Epithelial cell of proximal tubule (primary cell): ENCODE data around the gene GSTK1. TPM values are rescaled to one million over a fixed set of nuclear protein-coding genes. Genes with fewer than 3 reads are reported as not detected.
"Not testable (repeated sequence)": the region's sequence is repeated elsewhere in the genome, so short reads cannot be mapped to it uniquely, and the experiment has no call there.

Source experiments
- DNase-seq: peaks from one replicate; pipeline ENCODE4 v3.0.0-alpha.2; 2011; ENCODE audit warnings: low read depth
- H3K4me3 ChIP-seq: 2 replicates; pipeline ENCODE4 v1.5.1; 2011; ENCODE audit warnings: low read depth, mild to moderate bottlenecking, low read length
- CTCF ChIP-seq: conservative IDR thresholded peaks from 2 replicates; pipeline ENCODE4 v1.5.1; 2012; ENCODE audit warnings: low read depth, mild to moderate bottlenecking, low read length
- total RNA-seq: library from RNA; depleted of rRNA; stranded (reverse); fragments of >200 nt; gene quantifications from 2 replicates; pipeline ENCODE4 v1.2.3, GENCODE V29; 2015

Gene GSTK1
- 95.1 and 141 TPM in 2 replicates for total RNA-seq

DNA sequence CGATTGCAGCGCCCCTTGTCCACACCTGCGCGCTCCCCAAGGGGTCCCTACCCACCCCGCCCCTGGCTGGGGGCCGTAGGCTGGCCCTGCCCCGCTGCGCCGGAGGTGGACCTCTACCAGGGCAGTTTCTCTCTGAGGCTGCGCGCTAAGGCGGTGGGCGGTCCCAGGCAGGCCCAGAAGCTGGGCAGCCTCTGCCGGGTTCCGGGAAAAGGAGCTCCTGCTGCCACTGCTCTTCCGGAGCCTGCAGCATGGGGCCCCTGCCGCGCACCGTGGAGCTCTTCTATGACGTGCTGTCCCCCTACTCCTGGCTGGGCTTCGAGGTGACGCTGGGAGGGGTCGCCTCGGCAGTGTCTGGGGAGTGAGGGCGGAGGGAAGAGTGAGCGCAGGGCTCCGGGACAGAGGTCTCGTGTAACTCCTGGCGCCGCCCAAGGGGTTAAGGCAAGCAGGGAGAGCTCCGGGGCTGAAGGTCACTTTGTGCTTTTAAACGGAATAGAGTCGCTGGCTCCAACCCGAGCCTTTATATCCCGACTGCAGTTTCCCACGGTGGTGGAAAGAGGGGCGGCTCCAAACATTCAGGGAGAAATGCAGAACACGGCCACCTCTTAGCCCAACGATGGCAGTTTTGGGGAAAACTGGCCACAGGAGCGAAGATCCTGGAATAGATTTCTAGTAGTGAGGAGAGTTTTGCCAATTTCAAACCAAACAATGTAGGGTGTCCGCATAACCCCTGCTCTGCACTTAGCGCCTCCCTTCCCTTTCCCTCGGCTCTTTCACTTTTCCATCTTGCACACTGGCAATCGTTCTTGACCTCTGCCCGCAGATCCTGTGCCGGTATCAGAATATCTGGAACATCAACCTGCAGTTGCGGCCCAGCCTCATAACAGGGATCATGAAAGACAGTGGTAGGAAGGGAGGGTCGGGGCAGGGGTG, at the start of gene GSTK1:
TSS of gene GSTK1 (plus strand) at position 176 of the 930 bp plus-strand sequence. CDS start at position 249, 73 bp downstream.
- peak within 1 kb of the TSS; percentile 63 for H3K4me3 ChIP-seq
- no peak for DNase-seq
- no peak for TF ChIP-seq CTCF

DNA sequence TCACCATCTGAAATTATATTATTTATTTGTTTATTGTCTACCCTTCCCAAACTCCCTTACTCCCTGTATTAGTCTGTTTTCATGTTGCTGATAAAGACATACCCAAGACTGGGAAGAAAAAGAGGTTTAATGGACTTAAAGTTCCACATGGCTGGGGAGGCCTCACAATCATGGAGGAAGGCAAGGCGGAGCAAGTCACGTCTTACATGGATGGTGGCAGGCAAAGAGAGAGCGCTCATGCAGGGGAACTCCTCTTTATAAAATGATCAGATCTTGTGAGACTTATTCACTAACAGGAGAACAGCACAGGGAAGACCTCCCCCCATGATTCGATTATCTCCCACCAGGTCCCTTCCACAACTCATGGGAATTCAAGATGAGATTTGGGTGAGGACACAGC, 49.8 kb upstream of the GSTK1 start:
- H3K4me3 ChIP-seq, DNase-seq: not testable (repeated sequence)

DNA sequence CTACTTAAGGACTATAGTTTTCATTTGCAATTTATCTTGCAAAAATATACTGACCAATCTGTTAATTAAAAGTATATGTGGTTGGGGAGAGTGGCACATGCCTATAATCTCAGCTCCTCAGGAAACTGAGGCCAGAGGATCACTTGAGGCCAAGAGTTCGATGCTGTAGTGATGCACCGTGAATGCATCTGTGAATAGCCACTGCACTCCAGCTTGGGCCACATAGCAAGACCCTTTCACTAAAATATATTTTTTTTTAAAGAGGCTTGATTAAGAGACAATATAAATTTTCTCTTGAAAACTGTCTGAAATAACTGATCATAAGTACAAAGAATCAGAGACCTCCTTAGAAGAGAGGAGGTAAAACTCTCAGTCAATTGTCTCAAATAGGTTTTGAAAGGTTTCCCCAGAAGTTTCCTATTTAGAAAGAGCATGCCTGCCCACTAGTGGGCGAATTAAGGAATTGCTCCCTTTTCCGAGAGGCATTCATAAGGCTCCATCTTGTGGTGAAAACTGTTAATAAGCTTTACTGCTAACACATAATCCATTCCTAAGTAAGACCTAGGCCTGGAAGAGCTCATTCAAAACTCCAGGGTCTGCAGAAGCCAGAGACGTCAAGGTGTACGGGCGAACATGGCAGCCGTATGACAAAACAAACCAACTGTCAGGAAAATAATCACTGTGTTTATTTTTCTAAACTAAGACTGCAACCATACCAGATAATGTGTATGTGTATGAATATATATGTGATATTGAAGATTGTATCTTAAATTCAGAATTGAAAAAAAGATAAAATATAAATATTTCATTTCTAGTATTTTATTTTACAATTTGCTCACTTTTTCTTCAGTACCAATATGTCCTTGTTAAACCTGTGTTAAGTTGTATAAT, 48.2 kb upstream of the GSTK1 start:
- peak; percentile 56 for DNase-seq
- no peak overlapping the region for H3K4me3 ChIP-seq
- peak; percentile 100 for TF ChIP-seq CTCF

GRCh38 chr7:143216151-143216550, 47.1 kb upstream of the GSTK1 start:
- no peak for DNase-seq
- no peak for TF ChIP-seq CTCF
- no peak overlapping the region for H3K4me3 ChIP-seq

GRCh38 chr7:143216686-143217085, 46.6 kb upstream of the GSTK1 start:
- no peak for TF ChIP-seq CTCF
- no peak overlapping the region for H3K4me3 ChIP-seq
- DNase-seq = no peak

DNA sequence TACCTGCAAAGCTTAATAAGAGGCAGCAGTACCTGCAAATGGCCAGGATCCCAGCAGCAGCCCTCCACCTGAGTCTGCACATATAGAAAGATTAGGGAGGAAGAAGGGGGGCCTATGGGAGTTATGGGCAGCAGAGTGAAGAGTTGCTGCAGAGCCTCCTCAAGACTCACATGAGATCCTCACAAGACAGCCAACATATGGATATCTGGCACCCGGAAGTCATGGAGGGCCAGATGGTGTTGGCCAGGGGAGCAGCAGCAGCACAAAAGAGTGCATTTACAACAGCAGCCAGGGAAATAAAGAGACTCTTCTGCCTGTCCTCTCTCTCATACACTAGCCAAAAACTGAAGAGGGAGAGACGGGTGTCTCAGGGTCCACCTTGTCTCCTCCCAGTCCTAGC, 45.4 kb upstream of the GSTK1 start:
- no peak overlapping the region for H3K4me3 ChIP-seq
- no peak for TF ChIP-seq CTCF
- no peak for DNase-seq

GRCh38 chr7:143221286-143221685, 42.0 kb upstream of the GSTK1 start:
- no peak for DNase-seq
- TF ChIP-seq CTCF = no peak
- H3K4me3 ChIP-seq = no peak overlapping the region
